H1 (cell line): ENCODE data around the gene GLB1L2. TPM values are rescaled to one million over a fixed set of nuclear protein-coding genes. Genes with fewer than 3 reads are reported as not detected.

Source experiments
- ATF2 ChIP-seq: IDR thresholded peaks from 2 replicates; pipeline ENCODE4 v1.6.1; 2012; ENCODE audit warnings: low read length, inconsistent platforms
- BRCA1 ChIP-seq: IDR thresholded peaks from 2 replicates; pipeline ENCODE4 v1.6.1; 2012; ENCODE audit warnings: low read depth, low read length, improper control_type of control experiment
- YY1 ChIP-seq: IDR thresholded peaks from 2 replicates; pipeline ENCODE4 v1.6.1; 2011; ENCODE audit warnings: low read depth, mild to moderate bottlenecking, low read length
- polyA plus RNA-seq, 7 experiments: library from polyadenylated mRNA; depleted of rRNA in 3 of 7; stranded (reverse) in 5 of 7; unstranded in 2 of 7; fragments of >200 nt in 5 of 7; fragments of 200-250 nt in 2 of 7; gene quantifications; 1 replicate in 5 of 7; 2 replicates in 1 of 7; 4 replicates in 1 of 7; pipeline versions ENCODE4 v1.2.1 to v1.2.3, GENCODE V29; 2011 to 2013; ENCODE audit warnings: missing spikeins in 2 of 7, mixed read lengths in 2 of 7
- total RNA-seq: library from RNA; stranded (reverse); fragmentation: NEBNext Ultra II Directional; extraction: Animal tissue kit (Norgen Biotek cat#: 25700); gene quantifications from 2 replicates; pipeline ENCODE4 v1.2.1, GENCODE V29; 2021

GLB1L2 gene
- total and polyA plus RNA-seq, 2 of the 8 experiments (the other 6 are each of a cell fraction or from before 2014, with no cell fraction given), result 4.4 to 7.9 TPM

DNA sequence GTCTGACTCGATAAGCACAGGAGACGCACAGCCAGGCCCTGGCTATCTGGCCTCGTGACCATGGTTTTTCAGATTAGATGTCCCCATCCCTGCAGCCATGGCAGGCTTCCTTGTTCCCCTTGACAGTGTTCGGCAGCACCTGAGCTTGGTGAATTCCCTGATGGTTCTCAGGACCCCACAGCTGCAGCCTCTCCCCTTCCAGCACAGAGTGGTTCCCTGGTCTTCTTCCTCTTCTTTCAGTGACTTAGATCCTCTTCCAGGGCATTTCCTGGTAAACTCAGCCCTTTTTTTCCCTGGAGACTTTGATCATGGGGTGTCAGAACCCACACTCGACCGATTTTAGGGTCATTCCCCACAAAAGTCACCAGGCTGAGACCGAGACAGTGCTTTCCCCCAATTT is 41.1 kb upstream of the GLB1L2 start (continued):
- no peak for TF ChIP-seq ATF2
- no peak for TF ChIP-seq BRCA1
- TF ChIP-seq YY1, result no peak
- TF ChIP-seq, all 59 proteins: peak for 0
